ENCODE results near the gene TEF. TPM values are rescaled to one million over a fixed set of nuclear protein-coding genes. Genes with fewer than 3 reads are reported as not detected.

Gene TEF
- total RNA-seq, 1 donor from 2014 or later = 13.9 TPM

DNA sequence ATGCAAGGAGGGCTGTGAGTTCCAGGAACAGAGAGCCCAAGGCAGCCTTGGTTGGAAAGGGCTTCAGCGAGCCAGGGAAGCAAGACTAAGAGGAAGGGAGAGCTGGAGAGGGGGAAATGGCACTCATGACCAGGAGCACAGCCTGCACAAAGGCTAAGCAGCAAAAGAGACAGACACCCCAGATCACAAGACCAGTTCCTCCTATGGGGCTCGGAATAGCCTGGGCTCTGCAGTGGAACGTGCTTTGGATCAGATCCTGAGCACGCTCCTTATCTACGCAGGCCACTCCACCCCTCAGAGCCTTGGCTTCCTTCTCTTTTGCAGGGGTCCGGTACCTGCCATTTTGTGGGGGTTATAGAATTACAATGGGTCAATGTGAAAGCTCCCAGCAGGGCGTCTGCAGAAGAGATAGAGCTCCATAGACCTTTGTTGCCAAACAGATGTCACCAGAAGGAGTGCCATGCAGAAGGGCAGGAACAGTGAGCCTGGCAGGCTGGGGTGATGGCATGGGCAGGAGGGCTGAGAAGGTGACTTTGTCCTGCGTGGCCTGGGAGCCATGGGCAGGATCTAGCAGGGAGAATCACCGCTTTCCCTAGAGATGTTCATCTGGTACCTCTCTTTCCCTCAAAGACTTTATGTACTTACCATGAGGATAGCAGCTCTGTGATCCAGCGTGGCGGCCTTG, 46.6 kb upstream of the TEF start:
- Mint-ChIP-seq H3K4me1 (ENCODE audit: low read depth, unreplicated experiment) (no peaks in the 10 kb centered on the region), H3K36me3 (ENCODE audit: unreplicated experiment) (no peaks in the 10 kb centered on the region), H3K9me3 (ENCODE audit: unreplicated experiment) (peaks cover 6% of the 10 kb centered on the region), H3K4me3 (ENCODE audit: unreplicated experiment) (peak overlapping the region; percentile 31), H3K27me3 (ENCODE audit: unreplicated experiment) (peaks cover 5% of the 10 kb centered on the region), H3K27ac (ENCODE audit: unreplicated experiment) (no peak overlapping the region)
- TF ChIP-seq, protein P1, sequence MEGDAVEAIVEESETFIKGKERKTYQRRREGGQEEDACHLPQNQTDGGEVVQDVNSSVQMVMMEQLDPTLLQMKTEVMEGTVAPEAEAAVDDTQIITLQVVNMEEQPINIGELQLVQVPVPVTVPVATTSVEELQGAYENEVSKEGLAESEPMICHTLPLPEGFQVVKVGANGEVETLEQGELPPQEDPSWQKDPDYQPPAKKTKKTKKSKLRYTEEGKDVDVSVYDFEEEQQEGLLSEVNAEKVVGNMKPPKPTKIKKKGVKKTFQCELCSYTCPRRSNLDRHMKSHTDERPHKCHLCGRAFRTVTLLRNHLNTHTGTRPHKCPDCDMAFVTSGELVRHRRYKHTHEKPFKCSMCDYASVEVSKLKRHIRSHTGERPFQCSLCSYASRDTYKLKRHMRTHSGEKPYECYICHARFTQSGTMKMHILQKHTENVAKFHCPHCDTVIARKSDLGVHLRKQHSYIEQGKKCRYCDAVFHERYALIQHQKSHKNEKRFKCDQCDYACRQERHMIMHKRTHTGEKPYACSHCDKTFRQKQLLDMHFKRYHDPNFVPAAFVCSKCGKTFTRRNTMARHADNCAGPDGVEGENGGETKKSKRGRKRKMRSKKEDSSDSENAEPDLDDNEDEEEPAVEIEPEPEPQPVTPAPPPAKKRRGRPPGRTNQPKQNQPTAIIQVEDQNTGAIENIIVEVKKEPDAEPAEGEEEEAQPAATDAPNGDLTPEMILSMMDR (IDR thresholded peaks at IDR 0.05; ENCODE audit: partially characterized antibody, unreplicated experiment) = no peak
- no peak for DNase-seq

DNA sequence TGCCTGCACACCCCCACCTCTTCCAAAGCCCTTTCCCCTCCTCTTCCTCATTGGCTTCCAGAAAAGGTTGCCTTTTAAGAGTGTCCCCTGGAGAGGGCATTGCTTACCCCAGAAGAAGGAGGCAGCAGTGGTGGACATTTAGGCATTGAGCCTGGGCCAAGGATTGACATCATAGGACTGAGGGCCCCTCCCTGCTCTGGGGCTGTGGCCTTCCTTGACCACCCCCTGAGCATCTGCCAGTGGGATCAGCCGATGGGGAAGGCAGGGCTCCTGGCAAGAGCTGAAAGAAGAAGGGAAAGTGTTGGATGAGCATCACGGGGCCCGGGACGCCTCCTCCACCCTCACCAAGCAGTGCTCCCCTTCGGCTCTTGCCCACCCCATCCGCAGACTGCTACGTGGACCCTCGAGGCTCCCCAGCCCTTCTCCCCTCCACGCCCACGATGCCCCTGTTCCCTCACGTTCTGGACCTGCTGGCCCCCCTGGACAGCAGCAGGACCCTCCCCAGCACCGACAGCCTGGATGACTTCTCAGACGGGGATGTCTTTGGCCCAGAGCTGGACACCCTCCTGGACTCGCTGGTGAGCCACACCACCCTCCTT, 43.0 kb upstream of the TEF start:
- H3K4me3 Mint-ChIP-seq (ENCODE audit: unreplicated experiment) = no peak overlapping the region
- no peak for DNase-seq
- TF ChIP-seq, protein P1 (IDR thresholded peaks at IDR 0.05; ENCODE audit: partially characterized antibody, unreplicated experiment) = no peak
- H3K36me3 Mint-ChIP-seq (ENCODE audit: unreplicated experiment) = no peaks in the 10 kb centered on the region
- H3K4me1 Mint-ChIP-seq (ENCODE audit: low read depth, unreplicated experiment) = no peaks in the 10 kb centered on the region
- no peak overlapping the region for H3K27ac Mint-ChIP-seq (ENCODE audit: unreplicated experiment)
- H3K27me3 Mint-ChIP-seq (ENCODE audit: unreplicated experiment) = peaks cover 6% of the 10 kb centered on the region
- H3K9me3 Mint-ChIP-seq (ENCODE audit: unreplicated experiment) = peaks cover 5% of the 10 kb centered on the region

DNA sequence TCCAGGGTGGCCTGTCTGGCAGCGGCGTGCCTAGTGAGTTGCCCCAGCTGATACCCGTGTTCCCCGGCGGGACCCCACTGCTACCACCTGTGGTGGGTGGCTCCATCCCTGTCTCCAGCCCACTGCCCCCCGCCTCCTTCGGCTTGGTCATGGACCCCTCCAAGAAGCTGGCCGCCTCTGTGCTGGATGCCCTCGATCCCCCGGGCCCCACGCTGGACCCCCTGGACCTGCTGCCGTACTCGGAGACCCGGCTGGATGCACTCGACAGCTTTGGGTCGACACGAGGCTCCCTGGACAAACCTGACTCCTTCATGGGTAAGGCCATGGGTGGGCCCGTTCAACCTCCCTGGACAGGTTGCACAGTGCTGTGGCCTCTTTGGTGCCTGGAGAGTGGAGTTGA, 41.9 kb upstream of the TEF start:
- H3K9me3 Mint-ChIP-seq (ENCODE audit: unreplicated experiment) = peaks cover 4% of the 10 kb centered on the region
- H3K36me3 Mint-ChIP-seq (ENCODE audit: unreplicated experiment) = no peaks in the 10 kb centered on the region
- no peak overlapping the region for H3K27ac Mint-ChIP-seq (ENCODE audit: unreplicated experiment)
- no peaks in the 10 kb centered on the region for H3K4me1 Mint-ChIP-seq (ENCODE audit: low read depth, unreplicated experiment)
- H3K27me3 Mint-ChIP-seq (ENCODE audit: unreplicated experiment) = peaks cover 3% of the 10 kb centered on the region
- H3K4me3 Mint-ChIP-seq (ENCODE audit: unreplicated experiment) = no peak overlapping the region
- TF ChIP-seq, protein P1 (IDR thresholded peaks at IDR 0.05; ENCODE audit: partially characterized antibody, unreplicated experiment) = no peak
- DNase-seq = no peak

DNA sequence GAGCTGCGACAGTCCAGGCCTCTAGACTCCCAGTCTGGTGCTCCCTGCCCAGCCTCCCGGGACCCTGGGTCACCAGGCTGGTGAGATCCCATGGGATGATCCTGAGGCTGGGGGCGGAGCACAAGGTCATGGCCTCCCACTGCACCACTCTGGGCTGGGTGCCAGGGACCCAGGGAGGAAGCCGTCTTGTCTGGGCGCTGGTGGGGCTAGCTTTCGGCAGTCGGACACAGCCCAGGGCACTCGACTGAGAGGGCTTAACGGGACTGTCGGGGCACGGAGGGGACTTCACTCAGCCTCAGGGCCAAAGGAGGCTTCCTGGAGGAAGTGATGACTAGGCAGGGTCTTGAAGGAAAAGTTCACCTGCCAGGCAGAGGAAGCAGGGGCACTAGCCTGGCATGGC, 41.4 kb upstream of the TEF start:
- Mint-ChIP-seq H3K4me1 (ENCODE audit: low read depth, unreplicated experiment) (no peaks in the 10 kb centered on the region), H3K4me3 (ENCODE audit: unreplicated experiment) (no peak overlapping the region), H3K36me3 (ENCODE audit: unreplicated experiment) (no peaks in the 10 kb centered on the region), H3K27ac (ENCODE audit: unreplicated experiment) (no peak overlapping the region), H3K27me3 (ENCODE audit: unreplicated experiment) (peaks cover 2% of the 10 kb centered on the region), H3K9me3 (ENCODE audit: unreplicated experiment) (peaks cover 4% of the 10 kb centered on the region)
- TF ChIP-seq, protein P1 (IDR thresholded peaks at IDR 0.05; ENCODE audit: partially characterized antibody, unreplicated experiment) = no peak
- DNase-seq = no peak

DNA sequence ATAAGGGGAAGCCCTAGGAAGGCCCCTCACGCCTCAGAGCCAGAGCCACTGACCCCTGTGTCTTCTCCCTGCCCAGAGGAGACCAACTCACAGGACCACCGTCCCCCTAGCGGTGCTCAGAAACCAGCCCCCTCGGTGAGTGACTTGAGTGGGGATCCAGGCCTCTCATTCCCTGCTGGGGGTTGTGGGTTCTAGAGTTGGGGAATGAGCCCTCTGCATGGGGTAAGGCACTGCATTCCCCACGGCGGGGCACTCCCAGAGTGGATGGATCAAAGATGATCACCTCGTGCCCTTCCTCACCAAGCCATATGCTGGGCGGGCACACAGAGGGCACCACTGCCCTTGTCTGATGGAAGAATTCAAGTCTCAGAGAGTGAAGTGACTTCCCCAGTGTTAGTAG, 40.7 kb upstream of the TEF start:
- Mint-ChIP-seq H3K36me3 (ENCODE audit: unreplicated experiment) (no peaks in the 10 kb centered on the region), H3K27me3 (ENCODE audit: unreplicated experiment) (peaks cover 2% of the 10 kb centered on the region), H3K4me3 (ENCODE audit: unreplicated experiment) (no peak overlapping the region), H3K27ac (ENCODE audit: unreplicated experiment) (no peak overlapping the region), H3K4me1 (ENCODE audit: low read depth, unreplicated experiment) (no peaks in the 10 kb centered on the region), H3K9me3 (ENCODE audit: unreplicated experiment) (no peaks in the 10 kb centered on the region)
- TF ChIP-seq, protein P1 (IDR thresholded peaks at IDR 0.05; ENCODE audit: partially characterized antibody, unreplicated experiment) = no peak
- DNase-seq = no peak

Measured in glutamatergic neuron (in vitro differentiated cells).